HepG2 (cell line): ENCODE measurements around the gene MAP6D1. TPM values are rescaled to one million over a fixed set of nuclear protein-coding genes. Genes with fewer than 3 reads are reported as not detected.

Source experiments
- ATAC-seq: fragments of 200-7000 bp; cut with Tn5 transposase; 3 replicates; pipeline ENCODE4 v1.9.1; 2020; ENCODE audit warnings: mild to moderate bottlenecking, moderate library complexity
- BruUV-seq: library from RNA; stranded (reverse); fragments of 400-500 nt; replicated peaks from 2 replicates; lab custom pipeline; 2021; lab: Mats Ljungman, UMichigan
- CTCF ChIA-PET: fragments of 300-600 bp; formaldehyde crosslinking; extraction: SDS; loops from one replicate; lab custom pipeline; 2021; ENCODE audit warnings: low total read pairs, inconsistent platforms, low intra/inter-chr PET ratio; lab: Yijun Ruan, JAX
- POLR2A ChIA-PET: fragments of 350-600 bp; sonication (Branson Sonifier 250); formaldehyde crosslinking; loops from one replicate; lab custom pipeline; 2020; ENCODE audit warnings: antibody characterized with exemption, inconsistent platforms; lab: Yijun Ruan, JAX
- DNase-seq: peaks from one replicate; pipeline ENCODE4 v3.0.0-alpha.2; 2015; ENCODE audit warnings: low spot score
- FAIRE-seq: peaks from 3 replicates; lab custom pipeline; 2011; peaks lifted over from hg19 to GRCh38; lab: Jason Lieb, UNC
- H2AFZ ChIP-seq: one replicate; pipeline ENCODE4 v1.6.1; 2011; ENCODE audit warnings: low read length, inconsistent platforms
- H3K27ac ChIP-seq: fragments of 300-600 bp; 3 replicates; pipeline ENCODE4 v1.8.0; 2011; ENCODE audit warnings: mixed run types, mild to moderate bottlenecking, mixed read lengths, low read length, inconsistent platforms; ENCODE audit not compliant: insufficient read depth; ENCODE audit errors: extremely low read length
- H3K27me3 ChIP-seq, 2 experiments: fragments of 200-600 bp in 1 of 2; 2 replicates in 1 of 2; 3 replicates in 1 of 2; pipeline versions ENCODE4 v1.6.0 to v1.8.0; 2011; ENCODE audit warnings: low read length in 2 of 2, mild to moderate bottlenecking in 2 of 2, moderate library complexity in 2 of 2, inconsistent platforms in 1 of 2; ENCODE audit not compliant: insufficient read depth in 2 of 2, control insufficient read depth in 1 of 2
- H3K36me3 ChIP-seq, 2 experiments: fragments of 200-600 bp in 1 of 2; replicated peaks in 1 of 2; 2 replicates in 1 of 2; 3 replicates in 1 of 2; pipeline versions ENCODE4 v1.5.1 to v1.8.0; 2011; ENCODE audit warnings: low read length in 2 of 2, inconsistent platforms in 1 of 2; ENCODE audit not compliant: insufficient read depth in 2 of 2, control insufficient read depth in 1 of 2
- H3K4me1 ChIP-seq: 2 replicates; pipeline ENCODE4 v1.5.1; 2012; ENCODE audit warnings: low read length, inconsistent platforms; ENCODE audit not compliant: insufficient read depth
- H3K4me2 ChIP-seq: 2 replicates; pipeline ENCODE4 v1.6.0; 2011; ENCODE audit warnings: low read depth, low read length, inconsistent platforms
- H3K4me3 ChIP-seq, 3 experiments: fragments of 200-600 bp in 1 of 3; sonication (generic), shearing (Covaris generic) in 1 of 3; replicated peaks in 1 of 3; 2 replicates each; pipeline ENCODE4 v1.5.1; 2011 to 2016; ENCODE audit warnings: low read length in 3 of 3, inconsistent platforms in 2 of 3, low read depth in 2 of 3, mild to moderate bottlenecking in 2 of 3, control low read depth in 1 of 3, mixed read lengths in 1 of 3; ENCODE audit not compliant: insufficient read depth in 1 of 3
- H3K79me2 ChIP-seq: one replicate; pipeline ENCODE4 v1.6.1; 2011; ENCODE audit warnings: low read length, inconsistent platforms; ENCODE audit not compliant: insufficient read depth
- H3K9ac ChIP-seq: 2 replicates; pipeline ENCODE4 v1.6.0; 2011; ENCODE audit warnings: mild to moderate bottlenecking, low read depth, low read length, inconsistent platforms; ENCODE audit not compliant: insufficient read depth
- H3K9me3 ChIP-seq: 2 replicates; pipeline ENCODE4 v1.5.1; 2012; ENCODE audit warnings: mild to moderate bottlenecking, low read length
- H4K20me1 ChIP-seq: 2 replicates; pipeline ENCODE4 v1.6.0; 2011; ENCODE audit warnings: inconsistent platforms, mild to moderate bottlenecking, low read length, moderate library complexity; ENCODE audit not compliant: insufficient read depth
- ARNT2 ChIP-seq: sonication (generic); formaldehyde crosslinking; IDR thresholded peaks from 2 replicates; pipeline ENCODE4 v1.8.0; 2022; ENCODE audit warnings: mild to moderate bottlenecking, low read depth, missing genetic modification reagents, moderate library complexity
- BHLHE40 ChIP-seq: IDR thresholded peaks from 2 replicates; pipeline ENCODE4 v1.6.1; 2011; ENCODE audit warnings: low read length, improper control_type of control experiment
- POLR2AphosphoS5 ChIP-seq: IDR thresholded peaks from 2 replicates; pipeline ENCODE4 v1.6.1; 2012; ENCODE audit warnings: low read depth, low read length
- PRPF4 ChIP-seq: fragments of 200-400 bp; formaldehyde crosslinking; IDR thresholded peaks from 2 replicates; pipeline ENCODE4 v1.6.1; 2016; ENCODE audit warnings: low read length, low read depth; ENCODE audit not compliant: poor library complexity, severe bottlenecking
- SRF ChIP-seq: IDR thresholded peaks from 2 replicates; pipeline ENCODE4 v1.6.1; 2011; ENCODE audit warnings: mild to moderate bottlenecking, low read depth, low read length, moderate library complexity
- ZBTB20 ChIP-seq: sonication (generic); formaldehyde crosslinking; IDR thresholded peaks from 2 replicates; pipeline ENCODE4 v1.8.1; 2023; ENCODE audit warnings: missing genetic modification reagents, low read depth, mild to moderate bottlenecking, borderline replicate concordance
- ZBTB8A ChIP-seq: sonication (generic); formaldehyde crosslinking; IDR thresholded peaks from 2 replicates; pipeline ENCODE4 v1.4.0; 2020; ENCODE audit warnings: mild to moderate bottlenecking, low read depth, missing genetic modification reagents, borderline replicate concordance
- ZNF720 ChIP-seq: sonication (generic); formaldehyde crosslinking; IDR thresholded peaks from 2 replicates; pipeline ENCODE4 v1.4.0; 2020; ENCODE audit warnings: missing genetic modification reagents
- ZNF775 ChIP-seq: sonication (generic); formaldehyde crosslinking; IDR thresholded peaks from 2 replicates; pipeline ENCODE4 v1.4.0; 2020; ENCODE audit warnings: missing genetic modification reagents, mild to moderate bottlenecking, moderate library complexity, borderline replicate concordance
- WGBS: methylation state at CpG from one replicate; pipeline ENCODE4 v1.1.6; 2017; ENCODE audit warnings: low lambda C conversion rate; 5-methylcytosine and 5-hydroxymethylcytosine counted together
- in situ Hi-C: cut with HindIII; loops from 2 replicates; pipeline ENCODE4 v1.10.0; 2017; ENCODE audit warnings: low pct_unique_long_range_greater_than_20kb; ENCODE audit not compliant: extremely low pct_ligation_motif_present
- intact Hi-C: fragments of 100-400 bp; cut with micrococcal nuclease; formaldehyde crosslinking; loops from one replicate; pipeline ENCODE4 v1.10.0; 2022; ENCODE audit not compliant: unreplicated experiment
- polyA plus RNA-seq, 8 experiments: library from polyadenylated mRNA; depleted of rRNA in 3 of 8; stranded (reverse) in 7 of 8; unstranded in 1 of 8; fragments of >200 nt; fragmentation: Illumina TruSeq in 4 of 8; extraction: Trizol in 4 of 8; gene quantifications; 2 replicates each; pipeline versions ENCODE4 v1.2.1 to v1.2.3, GENCODE V29; 2011 to 2016; ENCODE audit warnings: low read depth in 4 of 8, missing spikeins in 1 of 8, mixed read lengths in 1 of 8; ENCODE audit not compliant: insufficient read depth in 1 of 8
- total RNA-seq, 5 experiments: library from RNA; depleted of rRNA; stranded (reverse); fragments of >200 nt; fragmentation: Illumina TruSeq; extraction: Trizol; gene quantifications; 2 replicates each; pipeline ENCODE4 v1.2.3, GENCODE V29; 2016; ENCODE audit warnings: low read depth in 1 of 5
- TF ChIP-seq, protein P1 (sequence below): sonication (generic); formaldehyde crosslinking; IDR thresholded peaks from 2 replicates; pipeline ENCODE4 v1.5.1; 2020; ENCODE audit warnings: mild to moderate bottlenecking, missing genetic modification reagents, borderline replicate concordance
- TF ChIP-seq, protein P2 (sequence below): sonication (generic); formaldehyde crosslinking; IDR thresholded peaks from 2 replicates; pipeline ENCODE4 v1.4.0; 2020; ENCODE audit warnings: missing genetic modification reagents

Gene MAP6D1
- total and polyA plus RNA-seq, 2 of the 13 experiments (the other 11 are each of a cell fraction or from before 2014, with no cell fraction given), result 0.12 to 0.62 TPM

DNA sequence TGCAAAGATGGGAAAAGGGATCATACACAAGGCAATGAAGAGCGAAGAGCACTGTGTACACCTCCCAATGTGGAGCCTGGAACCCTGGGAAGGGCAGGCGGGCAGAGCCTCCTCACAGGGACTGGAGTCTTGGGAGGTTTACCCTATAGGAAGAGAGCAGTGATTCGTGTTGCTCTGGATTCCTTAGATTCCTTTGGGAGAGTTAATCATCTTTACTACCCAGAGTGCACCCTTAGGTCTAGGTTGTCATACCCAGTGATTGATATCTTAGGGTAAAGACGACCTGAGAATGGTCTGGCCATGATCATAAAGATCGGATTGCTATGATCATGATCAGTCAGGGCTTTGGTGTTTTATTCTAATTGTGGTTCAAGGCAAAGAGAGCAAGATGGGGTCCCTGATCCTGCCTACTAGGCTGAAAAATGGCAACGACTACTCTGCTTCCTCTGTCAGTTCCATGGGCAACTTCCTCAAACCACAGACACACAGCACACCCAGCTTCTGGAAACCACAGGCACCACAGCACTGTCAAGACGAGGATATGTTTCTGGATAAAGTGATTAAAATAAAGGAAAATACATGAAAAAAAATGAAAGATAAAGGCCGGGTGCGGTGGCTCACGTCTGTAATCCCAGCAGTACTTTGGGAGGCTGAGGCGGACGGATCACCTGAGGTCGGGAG is 20.4 kb upstream of the MAP6D1 start (continued):
- TF ChIP-seq, protein P1, sequence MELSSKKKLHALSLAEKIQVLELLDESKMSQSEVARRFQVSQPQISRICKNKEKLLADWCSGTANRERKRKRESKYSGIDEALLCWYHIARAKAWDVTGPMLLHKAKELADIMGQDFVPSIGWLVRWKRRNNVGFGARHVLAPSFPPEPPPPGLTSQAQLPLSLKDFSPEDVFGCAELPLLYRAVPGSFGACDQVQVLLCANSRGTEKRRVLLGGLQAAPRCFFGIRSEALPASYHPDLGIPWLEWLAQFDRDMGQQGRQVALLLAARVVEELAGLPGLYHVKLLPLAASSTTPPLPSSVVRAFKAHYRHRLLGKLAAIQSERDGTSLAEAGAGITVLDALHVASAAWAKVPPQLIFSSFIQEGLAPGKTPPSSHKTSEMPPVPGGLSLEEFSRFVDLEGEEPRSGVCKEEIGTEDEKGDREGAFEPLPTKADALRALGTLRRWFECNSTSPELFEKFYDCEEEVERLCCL (CRISPR knock-in tag), result no peak
- TF ChIP-seq, protein P2, sequence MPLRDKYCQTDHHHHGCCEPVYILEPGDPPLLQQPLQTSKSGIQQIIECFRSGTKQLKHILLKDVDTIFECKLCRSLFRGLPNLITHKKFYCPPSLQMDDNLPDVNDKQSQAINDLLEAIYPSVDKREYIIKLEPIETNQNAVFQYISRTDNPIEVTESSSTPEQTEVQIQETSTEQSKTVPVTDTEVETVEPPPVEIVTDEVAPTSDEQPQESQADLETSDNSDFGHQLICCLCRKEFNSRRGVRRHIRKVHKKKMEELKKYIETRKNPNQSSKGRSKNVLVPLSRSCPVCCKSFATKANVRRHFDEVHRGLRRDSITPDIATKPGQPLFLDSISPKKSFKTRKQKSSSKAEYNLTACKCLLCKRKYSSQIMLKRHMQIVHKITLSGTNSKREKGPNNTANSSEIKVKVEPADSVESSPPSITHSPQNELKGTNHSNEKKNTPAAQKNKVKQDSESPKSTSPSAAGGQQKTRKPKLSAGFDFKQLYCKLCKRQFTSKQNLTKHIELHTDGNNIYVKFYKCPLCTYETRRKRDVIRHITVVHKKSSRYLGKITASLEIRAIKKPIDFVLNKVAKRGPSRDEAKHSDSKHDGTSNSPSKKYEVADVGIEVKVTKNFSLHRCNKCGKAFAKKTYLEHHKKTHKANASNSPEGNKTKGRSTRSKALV, result no peak

DNA sequence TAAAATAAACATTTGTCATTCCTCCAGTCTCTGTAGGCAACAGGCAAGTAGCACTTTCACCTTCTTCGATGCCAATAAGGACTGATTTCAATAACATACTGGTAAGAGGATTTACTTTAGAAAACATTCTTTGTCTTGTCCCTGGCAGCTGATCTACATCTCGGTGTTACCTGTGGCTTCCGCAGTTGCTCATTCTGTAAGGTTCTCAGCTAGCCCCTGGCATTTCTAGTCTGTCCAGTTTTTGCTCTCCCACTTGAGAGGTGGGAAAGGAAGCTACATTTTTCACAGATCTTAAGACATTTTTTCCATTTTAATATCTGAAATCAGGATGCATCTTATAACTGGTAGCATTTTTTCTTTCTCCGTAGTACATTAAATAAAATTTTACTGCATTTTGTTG is 19.7 kb upstream of the MAP6D1 start:
- peaks cover 26 to 68% of the 10 kb centered on the region in 2 experiments for H3K36me3 ChIP-seq
- no peak overlapping the region for H3K4me2 ChIP-seq
- DNase-seq (no peak), FAIRE-seq (no peak), ATAC-seq (no peak)
- no peak overlapping the region for H3K4me3 ChIP-seq
- no peaks in the 10 kb centered on the region for H3K27me3 ChIP-seq
- no peak overlapping the region for H3K9ac ChIP-seq
- H3K4me1 ChIP-seq, result no peaks in the 10 kb centered on the region
- no peaks in the 10 kb centered on the region for H4K20me1 ChIP-seq
- no TSS peak for BruUV-seq
- no peaks in the 10 kb centered on the region for H3K9me3 ChIP-seq
- in situ Hi-C loops, result no loop called here
- H3K27ac ChIP-seq, result no peak overlapping the region
- CTCF ChIA-PET, result no interaction called here
- H2AFZ ChIP-seq, result no peak overlapping the region
- TF ChIP-seq BHLHE40, result no peak
- TF ChIP-seq POLR2AphosphoS5, result no peak
- no peak for TF ChIP-seq ZBTB20
- no peak for TF ChIP-seq ZNF720 (CRISPR knock-in tag)
- TF ChIP-seq SRF, result no peak
- no peak for TF ChIP-seq PRPF4
- TF ChIP-seq ARNT2 (CRISPR knock-in tag), result no peak
- no peak for TF ChIP-seq ZNF775 (CRISPR knock-in tag)
- no peak for TF ChIP-seq ZBTB8A (CRISPR knock-in tag)
- no peaks in the 10 kb centered on the region for H3K79me2 ChIP-seq
- POLR2A ChIA-PET, result no interaction called here
- intact Hi-C loops, result no loop called here
- WGBS, result 99% methylated on average over 4 of the region's 4 CpGs
